K562 (cell line): ENCODE results near the gene LSM12. TPM values are rescaled to one million over a fixed set of nuclear protein-coding genes. Genes with fewer than 3 reads are reported as not detected.

Source experiments
- BCL6 ChIP-seq: fragments of 250-450 bp; sonication (Bioruptor Pico); IDR thresholded peaks from 2 replicates; pipeline ENCODE4 v1.4.0; 2020
- CBX3 ChIP-seq, 2 experiments: IDR thresholded peaks; 1 replicate in 1 of 2; 2 replicates in 1 of 2; pipeline ENCODE4 v1.6.1; 2012; ENCODE audit warnings: inconsistent platforms in 2 of 2, low read length in 2 of 2, borderline replicate concordance in 1 of 2, control low read depth in 1 of 2
- ERF ChIP-seq: fragments of 450-650 bp; formaldehyde crosslinking; IDR thresholded peaks from 2 replicates; pipeline ENCODE4 v1.4.0; 2020; ENCODE audit warnings: mild to moderate bottlenecking, mixed read lengths
- NR2F6 ChIP-seq: fragments of 450-650 bp; formaldehyde crosslinking; IDR thresholded peaks from 2 replicates; pipeline ENCODE4 v1.4.0; 2020; ENCODE audit warnings: mild to moderate bottlenecking
- POU5F1 ChIP-seq: fragments of 150-350 bp; IDR thresholded peaks from 2 replicates; pipeline ENCODE4 v1.6.1; 2014; ENCODE audit warnings: borderline replicate concordance, low read length, low read depth, mild to moderate bottlenecking; ENCODE audit not compliant: partially characterized antibody
- SMARCC2 ChIP-seq: fragments of 450-650 bp; IDR thresholded peaks from 2 replicates; pipeline ENCODE4 v1.6.1; 2017; ENCODE audit warnings: antibody characterized with exemption, moderate library complexity, mild to moderate bottlenecking, low read depth
- STAT6 ChIP-seq: sonication (generic); formaldehyde crosslinking; IDR thresholded peaks from 2 replicates; pipeline ENCODE4 v1.8.1; 2023; ENCODE audit warnings: mild to moderate bottlenecking, missing genetic modification reagents
- ZC3H8 ChIP-seq: fragments of 450-650 bp; IDR thresholded peaks from 2 replicates; pipeline ENCODE4 v1.6.1; 2017
- ZNF165 ChIP-seq: fragments of 250-450 bp; sonication (Bioruptor Pico); IDR thresholded peaks from 2 replicates; pipeline ENCODE4 v1.4.0; 2020; ENCODE audit warnings: borderline replicate concordance
- ZNF24 ChIP-seq: fragments of 450-650 bp; IDR thresholded peaks from 2 replicates; pipeline ENCODE4 v1.6.1; 2016
- ZNF444 ChIP-seq: fragments of 250-450 bp; sonication (Bioruptor Pico); IDR thresholded peaks from 2 replicates; pipeline ENCODE4 v1.4.0; 2020; ENCODE audit warnings: mild to moderate bottlenecking, moderate library complexity
- ZNF551 ChIP-seq: fragments of 250-450 bp; sonication (Bioruptor Pico); IDR thresholded peaks from 2 replicates; pipeline ENCODE4 v1.5.0; 2021; ENCODE audit warnings: mild to moderate bottlenecking, moderate library complexity
- ZNF639 ChIP-seq, 2 experiments: fragments of 200-800 bp in 1 of 2; sonication (Bioruptor generic) in 1 of 2; sonication (generic) in 1 of 2; formaldehyde crosslinking in 1 of 2; IDR thresholded peaks in 1 of 2; conservative IDR thresholded peaks in 1 of 2; 2 replicates each; pipeline versions ENCODE4 v1.5.0 to v1.6.1; 2016 to 2020; ENCODE audit warnings: missing compliant biosample characterization in 1 of 2, missing genetic modification characterization in 1 of 2, missing genetic modification reagents in 1 of 2
- polyA plus RNA-seq, 8 experiments: library from polyadenylated mRNA; depleted of rRNA in 4 of 8; stranded (reverse) in 5 of 8; unstranded in 3 of 8; fragments of >200 nt; fragmentation: Nextera tagmentation in 2 of 8; fragmentation: Illumina TruSeq in 1 of 8; extraction: Ambion mirVana in 2 of 8; extraction: Trizol in 1 of 8; gene quantifications; 2 replicates each; pipeline versions ENCODE4 v1.2.1 to v1.2.3, GENCODE V29; 2011 to 2014; ENCODE audit warnings: inconsistent platforms in 1 of 8, missing spikeins in 1 of 8
- total RNA-seq, 7 experiments: library from RNA; depleted of rRNA in 6 of 7; stranded (reverse); fragments of >200 nt in 6 of 7; fragmentation: Illumina TruSeq in 2 of 7; extraction: Trizol in 2 of 7; gene quantifications; 2 replicates each; pipeline versions ENCODE4 v1.2.1 to v1.2.3, GENCODE V29; 2011 to 2021; ENCODE audit warnings: low replicate concordance in 1 of 7

Gene LSM12
- total and polyA plus RNA-seq, 9 of the 15 experiments (the other 6 are each of a cell fraction or from before 2014, with no cell fraction given): 53.0 to 258 (median 89.3) TPM

- TF ChIP-seq ZNF639 (CRISPR knock-in tag; conservative IDR thresholded peaks at IDR 0.05 in 1 of 2, IDR thresholded peaks at IDR 0.05 in 1 of 2): no peak
- no peak for TF ChIP-seq STAT6
- TF ChIP-seq ZNF165 (CRISPR knock-in tag): no peak
- no peak for TF ChIP-seq ZNF24
- no peak for TF ChIP-seq ZNF551 (CRISPR knock-in tag)
- no peak for TF ChIP-seq POU5F1
- TF ChIP-seq SMARCC2: no peak
- TF ChIP-seq NR2F6 (CRISPR knock-in tag): no peak
- no peak for TF ChIP-seq BCL6
- TF ChIP-seq ERF (CRISPR knock-in tag): no peak
- no peak for TF ChIP-seq CBX3 (IDR thresholded peaks at IDR 0.05; ENCODE audit: borderline replicate concordance in 1 of 2, low read length in 2 of 2)
- no peak for TF ChIP-seq ZC3H8
- TF ChIP-seq ZNF444 (CRISPR knock-in tag): no peak
Measured at GRCh38 chr17:44004761-44005526, 61.5 kb downstream of the LSM12 start (continued).
